ENCODE measurements around the gene GRM7. TPM values are rescaled to one million over a fixed set of nuclear protein-coding genes. Genes with fewer than 3 reads are reported as not detected.

The GRM7 gene
- total RNA-seq, 1 experiment from 2014 or later = 0.28 TPM

- no peaks in the 10 kb centered on the region for H4K20me1 ChIP-seq (ENCODE audit: control insufficient read depth, insufficient read depth, insufficient read length)
- no peak overlapping the region for H3K14ac ChIP-seq (ENCODE audit: insufficient read depth, low read length)
- H3K23me2 ChIP-seq (ENCODE audit: insufficient read length, low read depth, low read length, poor library complexity, severe bottlenecking) = no peaks in the 10 kb centered on the region
- no peaks in the 10 kb centered on the region for H3K79me1 ChIP-seq (ENCODE audit: insufficient read depth, low read depth, low read length, poor library complexity, severe bottlenecking)
- Mint-ChIP-seq H3K9me3 (peaks cover 6 to 10% of the 10 kb centered on the region in 2 experiments), H3K27me3 (ENCODE audit: low read depth) (no peaks in the 10 kb centered on the region), H3K27ac (no peak overlapping the region), H3K36me3 (ENCODE audit: insufficient read depth in 1 of 3, low read depth in 3 of 3) (peaks cover 3 to 10% (median 8%) of the 10 kb centered on the region in 3 experiments; a peak in 4 of 7 replicates), H3K4me3 (no peak overlapping the region), H3K4me1 (peaks cover 4 to 6% of the 10 kb centered on the region in 2 experiments; a peak in 2 of 4 replicates)
- no peaks in the 10 kb centered on the region for H3K27me3 ChIP-seq (ENCODE audit: insufficient read depth, low read length)
- TF ChIP-seq CTCF (conservative IDR thresholded peaks at IDR 0.05) = no peak
- H3K4me2 ChIP-seq (ENCODE audit: insufficient read depth, insufficient read length, low read length) = no peak overlapping the region
- H4K91ac ChIP-seq (ENCODE audit: insufficient read length, low read depth, low read length) = no peak overlapping the region
- H2BK12ac ChIP-seq (ENCODE audit: insufficient read length, low read depth, low read length) = no peak overlapping the region
- no peak overlapping the region for H3K4ac ChIP-seq (ENCODE audit: low read depth, low read length)
- no peaks in the 10 kb centered on the region for H3K4me1 ChIP-seq (ENCODE audit: insufficient read depth, low read length)
- no peak overlapping the region for H4K8ac ChIP-seq (replicated peaks; ENCODE audit: insufficient read length, low read depth, low read length)
- no peak overlapping the region for H3K18ac ChIP-seq (ENCODE audit: insufficient read length, low read depth, low read length)
- no CpG with 5 or more reads among the region's 1 CpG for WGBS (ENCODE audit: extremely low coverage, insufficient read length, low lambda C conversion rate)
- no peak overlapping the region for H2AK5ac ChIP-seq (ENCODE audit: insufficient read length, low read length)
- H3K79me2 ChIP-seq (ENCODE audit: insufficient read depth, low read length) = no peaks in the 10 kb centered on the region
- H3T11ph ChIP-seq (ENCODE audit: low read length) = no peak overlapping the region
- no peak overlapping the region for H2BK120ac ChIP-seq (ENCODE audit: low read depth, low read length, poor library complexity, severe bottlenecking)
- H3K27ac ChIP-seq (ENCODE audit: insufficient read length, low read depth, low read length) = no peak overlapping the region
- H3K23ac ChIP-seq (ENCODE audit: insufficient read length, low read depth, low read length) = no peak overlapping the region
- DNase-seq = no peak
- no peak overlapping the region for H2AFZ ChIP-seq (ENCODE audit: low read length)
- no peak overlapping the region for H3K9ac ChIP-seq (ENCODE audit: extremely low read depth, insufficient read length, low read length)
- no peak overlapping the region for H2BK20ac ChIP-seq (ENCODE audit: low read depth, low read length, poor library complexity, severe bottlenecking)
- no peak overlapping the region for H2BK5ac ChIP-seq (ENCODE audit: insufficient read length, low read length)
- no peak overlapping the region for H2BK15ac ChIP-seq (ENCODE audit: low read depth, low read length)
- H4K5ac ChIP-seq (ENCODE audit: insufficient read length, low read depth, low read length) = no peak overlapping the region
- H3K56ac ChIP-seq (ENCODE audit: insufficient read length, low read depth, low read length) = no peak overlapping the region
- no peaks in the 10 kb centered on the region for H3K9me3 ChIP-seq (ENCODE audit: control insufficient read depth, low read depth, low read length)
Observed at GRCh38 chr3:7576071-7576470, 715.2 kb downstream of the GRM7 start.
